NCI-H2029 treated with DMSO at 0.1 percent for 48 hours (cell line): Measurements from ENCODE around the gene FCRL4.
"Not testable (repeated sequence)": the region's sequence is repeated elsewhere in the genome, so short reads cannot be mapped to it uniquely, and the experiment has no call there.

ENCODE experiments used
- DNase-seq: peaks from one replicate; lab custom pipeline; 2025; lab: John Stamatoyannopoulos, UW

FCRL4 gene

DNA sequence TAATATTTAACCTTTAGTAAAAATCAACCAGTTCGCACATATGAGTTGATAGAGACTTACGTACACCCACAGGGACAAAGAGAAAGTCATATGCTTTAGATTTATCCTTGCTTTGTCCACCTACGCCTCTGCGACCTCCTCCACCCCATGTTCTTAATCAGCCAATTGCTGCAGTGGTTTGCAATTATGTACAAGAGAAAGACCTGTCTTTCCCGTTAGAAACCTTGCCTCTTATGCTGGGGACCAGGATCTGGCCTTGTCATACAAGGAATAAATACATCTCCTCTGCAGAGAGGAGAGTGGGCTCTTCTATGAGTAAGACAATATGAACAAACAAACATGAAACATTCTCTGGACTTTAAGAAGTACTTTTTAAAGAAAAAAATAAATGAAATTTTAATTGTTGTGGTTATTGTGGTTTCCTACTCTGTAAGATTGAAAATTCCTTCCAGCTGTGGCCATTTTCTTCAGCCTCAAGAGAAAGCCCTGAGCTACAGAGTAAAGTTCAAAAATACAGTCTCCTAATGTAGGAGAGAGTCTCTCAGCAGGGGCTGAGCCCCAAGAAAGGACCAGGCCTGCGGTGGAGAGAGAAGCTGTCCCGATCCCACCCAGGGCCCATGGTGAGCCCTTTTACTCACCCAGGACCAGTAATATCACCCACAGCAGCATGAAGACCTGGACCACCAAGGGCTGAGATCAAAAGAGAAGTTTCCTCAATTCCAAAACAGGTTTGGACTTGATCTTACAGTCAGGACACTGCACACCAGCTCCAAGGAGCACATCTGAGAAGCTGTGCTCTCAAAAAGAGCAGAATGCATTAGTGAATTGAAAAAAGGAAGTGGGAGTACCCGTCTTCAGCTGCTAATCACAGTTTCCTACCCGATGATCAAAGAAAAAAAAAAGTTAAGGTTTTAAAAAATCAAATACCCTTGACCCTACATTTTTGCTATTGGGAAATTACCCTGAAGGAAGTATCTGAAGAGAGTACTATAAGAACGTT is 45.9 kb downstream of the FCRL4 start, which contains the start of gene FCRL5:
FCRL5 (minus strand) TSS at position 822 of the 1,000 bp plus-strand sequence; CDS start at position 669, 153 bp downstream.
- no peak for DNase-seq

GRCh38 chr1:157548081-157548480 is 49.8 kb downstream of the FCRL4 start:
- not testable (repeated sequence) for DNase-seq

DNA sequence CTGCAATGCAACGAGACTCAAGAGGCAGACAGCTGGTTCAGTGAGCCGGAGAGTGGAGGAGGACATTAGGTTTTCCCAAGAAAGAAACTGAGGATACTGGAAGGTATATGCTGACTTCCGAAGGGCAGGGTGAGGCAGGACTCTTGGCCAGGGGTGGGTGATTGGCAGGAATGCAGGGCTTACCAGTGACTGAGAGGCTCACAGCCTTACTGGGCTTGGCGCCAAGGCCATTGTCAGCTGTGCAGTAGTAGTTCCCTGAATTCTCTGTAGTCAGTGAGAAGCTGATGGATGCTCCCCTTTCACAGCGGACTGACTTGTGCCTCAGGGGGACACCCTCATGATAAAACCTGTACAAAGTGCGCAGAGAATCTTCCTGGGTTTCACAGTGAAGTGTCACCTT is 55.2 kb downstream of the FCRL4 start:
- peak; percentile 46 for DNase-seq

- DNase-seq = no peak
Observed at GRCh38 chr1:157540852-157541251, 57.0 kb downstream of the FCRL4 start.

GRCh38 chr1:157540160-157540748 is 57.6 kb downstream of the FCRL4 start:
- no peak for DNase-seq

- no peak for DNase-seq
Observed at GRCh38 chr1:157539568-157539967, 58.3 kb downstream of the FCRL4 start.

GRCh38 chr1:157532569-157532968 is 65.3 kb downstream of the FCRL4 start:
- no peak for DNase-seq

GRCh38 chr1:157523774-157524493 is 74.0 kb downstream of the FCRL4 start:
- no peak for DNase-seq
